DMS79 treated with DMSO at 0.1 percent for 48 hours (cell line): ENCODE data around the gene NAPEPLD.
A peak's percentile ranks its signal among the peaks of the same experiment; 100 is the strongest.
"Not testable (repeated sequence)": the region's sequence is repeated elsewhere in the genome, so short reads cannot be mapped to it uniquely, and the experiment has no call there.

Experiments
- DNase-seq: peaks from one replicate; lab custom pipeline; 2025; lab: John Stamatoyannopoulos, UW

The NAPEPLD gene

GRCh38 chr7:103113164-103113563, 35.7 kb downstream of the NAPEPLD start:
- DNase-seq: no peak

- DNase-seq: not testable (repeated sequence)
Observed at GRCh38 chr7:103106703-103107070, 42.2 kb downstream of the NAPEPLD start.

- no peak for DNase-seq
Observed at GRCh38 chr7:103106005-103106702, 42.7 kb downstream of the NAPEPLD start.

- DNase-seq: no peak
Observed at GRCh38 chr7:103101543-103101942, 47.4 kb downstream of the NAPEPLD start.

GRCh38 chr7:103100348-103100747, 48.6 kb downstream of the NAPEPLD start:
- DNase-seq: no peak

GRCh38 chr7:103097041-103097440, 51.9 kb downstream of the NAPEPLD start:
- DNase-seq: no peak

- DNase-seq: not testable (repeated sequence)
Observed at GRCh38 chr7:103095558-103095957, 53.3 kb downstream of the NAPEPLD start.

- DNase-seq: no peak
Observed at GRCh38 chr7:103094102-103094501, 54.8 kb downstream of the NAPEPLD start.

- DNase-seq: no peak
Observed at GRCh38 chr7:103093429-103093828, 55.5 kb downstream of the NAPEPLD start.

- not testable (repeated sequence) for DNase-seq
Observed at GRCh38 chr7:103092321-103092720, 56.6 kb downstream of the NAPEPLD start.

GRCh38 chr7:103083210-103083609, 65.7 kb downstream of the NAPEPLD start:
- DNase-seq: no peak

- no peak for DNase-seq
Observed at GRCh38 chr7:103082497-103082896, 66.4 kb downstream of the NAPEPLD start.

- DNase-seq: no peak
Observed at GRCh38 chr7:103080923-103081322, 68.0 kb downstream of the NAPEPLD start.

- no peak for DNase-seq
Observed at GRCh38 chr7:103079836-103080235, 69.1 kb downstream of the NAPEPLD start.

GRCh38 chr7:103078226-103078625, 70.7 kb downstream of the NAPEPLD start:
- DNase-seq: not testable (repeated sequence)

GRCh38 chr7:103077318-103077717, 71.6 kb downstream of the NAPEPLD start:
- no peak for DNase-seq

GRCh38 chr7:103076764-103077163, 72.1 kb downstream of the NAPEPLD start:
- DNase-seq: no peak

GRCh38 chr7:103075337-103075918, 73.5 kb downstream of the NAPEPLD start:
- peak; percentile 34 for DNase-seq

- peak; percentile 81 for DNase-seq
Observed at GRCh38 chr7:103074519-103075336, 74.2 kb downstream of the NAPEPLD start, which contains the start of the genes ARMC10 and FBXL13. Gene ARMC10 (plus strand): TSS chr7:103075140. CDS start chr7:103075273, 133 bp downstream. Gene FBXL13 (minus strand): TSS chr7:103074796.

- no peak for DNase-seq
Observed at GRCh38 chr7:103073989-103074518, 74.8 kb downstream of the NAPEPLD start.

- DNase-seq: no peak
Observed at GRCh38 chr7:103071000-103071399, 77.9 kb downstream of the NAPEPLD start.
